GM19025 (cell line): ENCODE results near the gene DOCK4.

ENCODE experiments used
- ATAC-seq: cut with Tn5 transposase; IDR thresholded peaks from one replicate; pipeline ENCODE4 v1.9.1; 2021; ENCODE audit warnings: mild to moderate bottlenecking, low read depth, moderate library complexity; ENCODE audit not compliant: unreplicated experiment

DOCK4 gene

DNA sequence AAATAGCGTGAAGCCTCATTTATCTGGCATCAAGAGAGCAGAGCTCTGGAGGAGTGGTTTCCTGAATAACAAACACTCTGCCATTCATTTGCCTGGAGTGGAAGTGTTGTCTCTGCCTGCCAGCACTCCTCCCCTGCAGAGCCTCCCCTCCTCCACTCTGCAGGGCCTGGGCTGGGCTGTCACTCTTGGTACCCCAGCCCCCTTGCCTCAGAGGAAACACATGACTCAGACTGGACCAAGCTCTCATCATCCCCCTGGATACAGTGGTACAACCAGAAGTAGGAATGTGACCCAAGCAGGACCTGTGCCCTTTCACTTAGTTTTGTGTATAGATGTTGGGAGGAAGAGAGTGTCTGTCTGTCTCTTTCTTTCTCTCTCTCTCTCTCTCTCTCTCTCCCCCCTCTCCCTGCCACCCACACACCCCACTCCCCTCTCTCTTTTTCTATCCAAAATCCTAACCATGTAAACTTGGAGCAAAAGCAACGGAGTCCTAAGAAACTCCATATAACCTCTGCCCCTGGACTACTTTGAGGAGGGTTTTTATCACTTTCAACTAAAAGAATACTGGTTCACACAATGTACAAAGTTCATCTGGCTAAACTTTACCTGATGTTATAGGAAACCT, 43.9 kb downstream of the DOCK4 start:
- no peak for ATAC-seq

DNA sequence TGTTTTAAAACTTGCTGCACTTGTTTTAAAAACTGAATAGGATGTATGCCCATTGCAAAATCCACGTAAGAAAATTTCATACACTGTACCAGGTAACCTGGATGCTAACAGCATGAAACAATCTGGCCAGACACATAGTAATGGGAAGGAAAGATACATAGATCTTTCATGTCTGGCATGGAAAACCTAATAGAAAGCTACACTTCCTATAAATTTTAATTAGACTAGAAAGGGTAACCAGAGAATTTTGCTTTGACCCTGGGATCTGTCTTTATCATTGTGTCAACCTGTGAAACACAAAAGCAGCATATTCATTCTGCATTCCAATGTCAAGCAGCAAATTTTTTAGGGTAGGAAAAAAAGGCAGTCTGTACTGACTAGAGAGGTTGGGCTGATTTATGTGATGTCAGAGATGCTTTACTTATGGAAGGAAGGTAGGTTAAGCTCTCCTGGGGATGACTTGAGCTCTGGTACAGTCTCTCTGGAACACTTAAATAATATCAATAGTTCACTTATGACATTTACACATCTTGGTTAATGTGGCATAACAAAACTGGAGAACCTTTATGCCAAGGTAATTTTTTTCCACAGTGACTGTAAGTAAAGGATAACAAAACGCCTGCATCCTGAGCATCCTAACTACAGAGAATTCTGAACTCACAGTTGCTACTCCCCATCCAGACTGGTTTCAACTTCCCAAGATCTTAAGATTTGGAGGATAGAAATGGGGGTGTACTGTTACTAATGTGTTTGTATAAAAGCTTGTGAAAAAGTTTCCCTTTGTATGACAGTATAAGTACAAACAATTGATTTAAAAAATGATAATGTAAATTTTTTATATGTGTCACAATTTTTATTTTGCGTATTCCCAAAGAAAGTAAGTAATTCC, 44.7 kb downstream of the DOCK4 start:
- no peak for ATAC-seq

DNA sequence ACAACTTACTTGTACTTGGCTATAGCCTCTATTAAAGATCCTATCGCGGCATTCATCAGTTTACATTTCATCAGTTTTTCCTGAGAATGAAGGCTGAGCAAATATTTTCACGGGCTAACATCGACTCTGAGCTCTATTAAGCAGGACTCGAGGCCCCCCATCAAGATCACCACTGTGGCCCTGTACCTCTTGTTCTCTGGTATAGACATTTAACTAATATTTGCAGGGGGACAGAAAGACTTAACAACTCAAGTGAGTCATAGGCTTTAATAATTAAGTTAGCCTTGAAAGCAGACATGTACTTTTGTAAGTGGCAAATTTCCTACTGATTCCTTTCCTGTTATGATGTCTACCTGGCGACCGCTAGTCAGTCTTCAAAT, 45.4 kb downstream of the DOCK4 start:
- ATAC-seq: no peak

DNA sequence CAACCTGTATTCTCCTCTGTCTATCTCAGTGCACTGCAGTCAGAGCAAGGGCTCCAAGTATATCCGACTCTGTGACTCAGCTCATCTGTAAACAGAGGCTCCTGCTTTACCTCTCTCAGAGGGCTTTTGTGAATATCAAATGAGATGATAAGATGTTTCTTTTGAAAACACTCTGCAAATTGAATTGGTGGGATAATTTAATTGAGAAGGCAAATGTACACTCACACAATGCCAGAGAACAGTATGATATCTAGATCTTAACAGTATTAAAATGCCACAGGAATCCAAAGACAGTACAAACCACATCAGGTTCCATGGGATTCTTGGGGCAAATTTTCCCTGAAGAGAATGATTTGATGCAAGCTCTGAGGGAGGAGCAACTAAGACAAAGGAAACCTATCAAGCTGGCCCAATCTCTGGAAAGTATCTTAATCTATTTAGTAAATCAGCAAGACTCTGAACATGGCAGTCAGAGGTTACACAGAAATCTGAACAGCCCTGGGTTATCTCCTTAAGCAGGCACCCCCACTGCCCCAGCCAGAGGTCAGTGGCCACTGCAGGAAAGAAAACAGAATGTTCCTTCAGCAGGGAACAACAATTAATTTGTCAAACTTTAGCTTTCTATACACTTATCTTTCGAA, 45.9 kb downstream of the DOCK4 start:
- no peak for ATAC-seq

DNA sequence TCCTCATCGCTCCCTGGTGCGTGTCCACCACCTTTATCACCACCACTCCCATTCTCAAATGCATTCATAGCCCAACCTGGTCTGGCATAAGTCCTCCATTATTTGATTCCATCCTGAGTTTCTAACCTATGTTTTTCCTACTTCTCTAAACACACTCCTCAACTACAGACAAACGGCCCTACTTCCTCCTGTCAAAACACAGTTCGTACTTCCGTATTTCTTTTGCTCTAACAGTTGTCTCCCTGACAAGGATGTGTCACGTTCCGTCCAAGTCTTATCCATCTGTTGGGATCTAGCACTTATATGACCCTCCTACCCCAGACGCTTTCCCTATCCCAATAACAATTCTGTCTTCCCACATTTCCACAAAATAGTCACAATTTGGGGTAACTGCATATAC, 46.8 kb downstream of the DOCK4 start:
- ATAC-seq: no peak

DNA sequence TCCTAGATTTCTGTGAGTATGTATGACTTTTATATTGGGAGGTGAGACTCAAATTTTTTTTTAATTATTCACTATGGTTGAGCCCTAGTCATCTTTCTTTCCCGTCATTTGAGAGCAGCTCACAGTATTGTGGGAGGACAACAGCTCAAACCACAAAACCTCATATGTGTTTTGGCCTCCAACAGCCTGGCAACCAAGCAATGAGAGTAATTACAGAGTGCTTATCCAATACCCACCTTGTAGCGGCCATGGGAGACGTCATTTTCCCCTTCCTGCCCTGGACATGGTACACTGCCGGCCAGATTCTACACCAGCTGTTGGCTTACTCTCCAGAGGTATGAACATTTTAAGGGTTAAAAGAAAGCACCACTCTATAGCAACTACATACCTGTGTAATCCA, 49.1 kb downstream of the DOCK4 start:
- ATAC-seq: no peak

DNA sequence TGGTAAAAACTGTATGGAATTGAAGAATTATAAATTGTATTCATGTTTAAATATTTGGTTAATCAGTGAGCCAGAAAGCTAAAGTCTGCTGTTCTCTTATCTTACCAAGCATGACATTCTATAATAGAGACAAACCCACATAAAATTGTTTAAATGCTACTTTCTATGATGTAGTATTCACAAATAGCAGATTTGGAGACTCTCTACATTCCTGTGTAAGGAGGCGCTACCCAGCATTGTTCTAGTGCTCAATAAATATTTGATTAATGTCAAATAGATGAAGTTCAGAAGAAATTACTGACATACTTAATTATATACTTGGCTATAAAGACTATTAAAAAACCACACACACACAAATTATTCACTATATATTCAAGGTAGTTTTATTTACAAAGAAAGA, 49.8 kb downstream of the DOCK4 start:
- no peak for ATAC-seq

DNA sequence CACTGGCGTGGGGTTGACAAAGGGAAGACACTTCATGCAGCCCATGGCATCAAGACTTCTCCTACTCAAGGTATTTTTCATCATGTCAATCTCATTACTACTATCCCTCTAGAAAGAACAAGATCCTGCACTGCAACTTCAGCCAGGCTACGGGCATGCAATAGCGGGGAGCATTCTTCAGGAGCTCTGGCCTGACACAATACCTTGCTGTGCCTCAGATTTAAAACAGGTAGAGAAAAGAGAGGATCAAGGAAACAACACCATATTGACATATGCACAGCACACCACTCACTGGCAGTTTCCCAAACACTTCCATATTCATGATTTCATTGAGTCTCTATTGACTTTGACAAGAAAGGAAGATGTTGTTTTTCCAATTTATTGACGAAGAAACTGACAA, 51.5 kb downstream of the DOCK4 start:
- no peak for ATAC-seq

DNA sequence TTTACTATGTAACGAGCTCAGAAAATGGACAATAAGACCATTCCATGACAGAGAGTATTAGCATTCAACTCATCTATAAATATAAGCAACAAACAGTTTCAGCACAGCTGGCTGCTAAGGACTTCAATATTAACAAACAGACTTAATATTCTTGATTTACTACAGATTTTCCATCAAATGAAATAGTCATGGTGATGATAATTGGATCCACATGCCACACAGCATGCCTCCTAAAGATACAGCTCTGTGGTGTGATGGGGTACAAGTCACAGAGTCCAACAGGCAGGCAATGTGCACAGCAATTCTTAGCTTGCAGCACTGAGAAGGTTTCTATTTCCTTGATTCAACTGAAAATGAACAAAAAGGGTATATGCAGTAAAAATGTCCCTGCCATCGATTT, 54.0 kb downstream of the DOCK4 start:
- no peak for ATAC-seq

DNA sequence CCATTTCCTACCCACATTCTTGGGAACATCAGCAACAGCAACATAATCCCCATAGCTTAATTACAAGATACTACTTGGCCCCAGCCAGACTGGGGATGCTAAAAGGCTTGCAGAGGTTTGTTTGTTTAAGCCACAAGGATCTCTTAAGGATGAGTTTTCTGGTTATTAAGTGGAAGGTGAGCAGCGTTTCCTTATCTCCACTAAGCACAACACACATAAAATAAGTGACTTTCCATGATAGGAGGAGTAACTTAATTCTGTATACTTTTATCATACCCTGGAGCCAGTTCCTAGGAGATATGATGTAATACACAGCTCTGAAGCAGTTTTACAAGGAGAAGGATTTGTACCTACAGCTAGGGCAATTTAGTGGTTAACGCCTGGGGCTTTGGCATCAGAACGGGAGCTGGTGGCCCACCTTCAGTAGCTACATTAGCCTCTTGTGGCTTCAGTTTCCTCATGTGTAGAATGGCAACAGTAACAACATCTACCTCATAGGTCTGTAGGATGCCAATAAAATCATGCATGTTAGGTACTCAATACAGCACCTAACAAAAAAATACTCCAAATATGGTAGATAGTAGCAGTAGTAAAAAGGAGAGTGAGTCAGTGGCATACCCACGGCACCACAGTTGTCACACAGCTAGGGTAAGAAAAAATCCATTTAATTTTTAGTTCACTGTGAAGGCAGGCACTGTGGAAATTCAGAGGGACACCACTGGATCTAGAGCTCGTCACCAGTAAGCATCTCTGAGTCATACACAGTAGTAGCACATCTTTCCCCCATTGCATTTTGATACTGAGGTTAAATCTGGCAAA, 55.2 kb downstream of the DOCK4 start:
- no peak for ATAC-seq

DNA sequence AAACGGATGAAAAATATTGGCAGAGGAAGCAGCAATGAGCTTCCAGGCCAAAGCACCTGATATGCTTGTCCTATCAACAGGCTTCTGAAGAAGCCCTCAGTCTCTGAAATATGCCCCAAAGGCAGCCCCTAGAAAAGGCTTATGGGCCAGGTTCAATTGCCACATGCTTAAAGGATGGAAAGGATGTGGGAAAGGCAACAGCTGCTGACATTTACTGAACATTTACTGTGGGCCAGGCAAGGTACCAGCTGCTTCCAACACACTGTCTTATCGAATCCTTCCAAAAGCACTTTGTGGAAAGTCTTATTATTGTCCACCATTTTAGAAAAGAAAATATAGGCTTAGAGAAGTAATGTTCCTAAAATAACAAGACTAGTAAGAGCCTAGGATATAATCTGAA, 56.5 kb downstream of the DOCK4 start:
- ATAC-seq: no peak

DNA sequence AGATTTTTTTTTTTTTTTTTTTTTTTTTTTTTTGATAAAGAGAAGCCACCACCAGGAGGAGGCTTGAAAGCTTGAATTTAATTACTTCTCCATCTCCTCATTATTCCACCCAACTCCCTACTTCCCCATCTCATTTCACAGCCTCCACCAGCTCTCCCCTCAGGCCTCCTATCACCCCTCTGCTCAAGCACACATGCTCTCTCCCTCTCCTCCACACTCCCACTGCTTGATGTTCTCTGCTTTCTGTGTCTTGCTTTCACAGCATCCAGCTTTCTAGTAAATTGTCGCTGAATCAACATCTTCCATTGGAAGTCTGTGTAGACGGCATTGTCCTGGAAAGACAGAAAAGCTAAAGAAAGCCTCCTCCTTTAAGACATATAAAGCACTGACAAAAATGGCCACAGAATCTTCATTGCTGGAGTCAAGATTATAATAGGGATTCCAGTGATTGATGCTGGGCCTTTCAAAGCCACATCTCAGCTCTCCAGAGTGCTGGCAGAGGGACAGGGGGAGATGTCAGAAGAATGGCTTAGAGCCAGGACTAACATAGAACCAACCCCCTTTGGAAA, 58.3 kb downstream of the DOCK4 start:
- no peak for ATAC-seq

DNA sequence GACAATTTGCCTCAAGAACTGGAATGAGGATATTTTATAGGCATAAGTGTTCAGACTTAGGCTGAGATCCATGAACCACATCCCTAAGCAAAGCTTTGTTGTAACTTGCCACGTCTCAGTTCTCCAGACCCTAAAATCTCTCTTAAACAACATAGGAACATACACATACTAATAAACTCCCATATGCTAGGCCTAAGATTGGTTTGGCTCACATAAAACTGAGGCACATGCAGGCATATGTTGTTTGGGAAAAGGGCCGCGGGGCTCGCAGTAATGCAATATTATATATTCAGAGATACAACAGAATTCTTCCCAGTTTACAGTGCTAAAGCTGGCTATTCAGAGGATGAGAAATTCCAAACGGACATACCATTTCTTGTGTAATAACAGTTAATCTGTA, 61.0 kb downstream of the DOCK4 start:
- ATAC-seq: no peak

DNA sequence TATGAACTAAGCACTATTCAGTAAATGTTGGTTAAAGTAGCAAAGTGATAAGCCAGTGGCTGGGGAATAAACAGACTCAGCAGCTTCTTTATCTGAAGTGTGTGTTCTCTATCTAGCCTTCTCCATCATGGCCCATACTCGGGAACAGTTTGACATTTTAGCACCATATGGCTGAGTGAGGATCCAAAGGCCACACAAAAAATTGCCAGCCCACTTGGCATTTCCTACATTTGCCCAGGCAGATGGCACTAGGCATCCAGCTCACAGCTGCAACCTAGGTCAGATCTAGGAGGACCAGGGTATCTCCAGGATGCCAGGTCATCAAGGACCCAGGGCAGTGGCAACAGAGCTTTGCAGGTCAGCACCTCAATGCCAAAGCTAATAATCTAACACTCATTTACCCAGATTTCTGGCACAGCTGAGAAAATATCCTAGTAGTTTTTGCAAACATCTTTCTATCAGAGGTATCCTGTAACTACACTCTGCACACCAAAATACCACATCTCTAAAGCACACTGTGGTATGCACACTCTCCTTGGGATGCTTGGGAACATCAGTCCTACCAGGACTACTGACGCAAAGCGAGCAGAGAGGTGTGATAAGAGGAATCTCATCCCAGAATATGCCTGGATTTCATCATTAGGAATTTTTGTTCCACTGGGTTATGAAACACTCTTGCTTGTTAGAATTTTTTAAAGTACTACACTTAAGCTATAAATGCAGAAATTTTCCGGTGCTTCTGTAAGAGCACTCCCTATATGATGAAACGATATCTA, 61.7 kb downstream of the DOCK4 start:
- no peak for ATAC-seq

DNA sequence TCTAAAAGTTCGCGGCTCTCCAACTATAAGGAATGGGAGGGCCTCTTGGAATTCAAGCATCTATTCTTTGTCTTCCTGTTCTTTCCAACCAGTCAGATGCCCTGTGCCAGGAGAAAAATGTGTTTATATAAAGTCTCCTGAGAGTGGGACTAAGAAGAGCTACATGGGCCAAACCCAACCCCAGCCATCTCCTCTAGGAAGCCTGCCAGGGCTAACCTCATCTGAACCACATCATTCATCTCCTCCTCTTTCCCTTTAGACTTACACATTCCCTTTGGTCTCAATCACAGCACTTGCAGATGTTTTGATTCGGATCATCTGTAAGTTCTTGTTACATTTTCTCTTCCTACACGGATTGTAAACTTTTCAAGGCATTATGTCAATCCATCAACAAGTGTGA, 62.6 kb downstream of the DOCK4 start:
- no peak for ATAC-seq

DNA sequence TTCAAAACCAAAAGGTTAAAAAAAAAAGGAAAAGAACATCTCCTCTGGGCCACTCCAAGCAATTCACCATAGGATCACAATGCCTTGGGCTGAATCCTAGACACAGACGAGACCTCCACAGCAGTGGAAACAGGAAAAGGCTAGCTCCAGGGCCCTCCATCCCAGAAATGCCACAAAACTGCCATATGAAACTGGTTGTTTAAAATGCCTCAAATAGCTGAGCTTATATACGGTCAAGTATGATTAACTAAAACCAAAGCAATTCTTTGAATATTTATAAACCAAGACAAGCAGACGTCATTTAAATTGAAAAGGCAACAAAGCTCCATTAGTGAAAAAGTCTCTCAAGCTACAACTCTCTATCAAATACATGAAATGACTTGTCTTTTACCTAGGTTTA, 63.1 kb downstream of the DOCK4 start:
- no peak for ATAC-seq

DNA sequence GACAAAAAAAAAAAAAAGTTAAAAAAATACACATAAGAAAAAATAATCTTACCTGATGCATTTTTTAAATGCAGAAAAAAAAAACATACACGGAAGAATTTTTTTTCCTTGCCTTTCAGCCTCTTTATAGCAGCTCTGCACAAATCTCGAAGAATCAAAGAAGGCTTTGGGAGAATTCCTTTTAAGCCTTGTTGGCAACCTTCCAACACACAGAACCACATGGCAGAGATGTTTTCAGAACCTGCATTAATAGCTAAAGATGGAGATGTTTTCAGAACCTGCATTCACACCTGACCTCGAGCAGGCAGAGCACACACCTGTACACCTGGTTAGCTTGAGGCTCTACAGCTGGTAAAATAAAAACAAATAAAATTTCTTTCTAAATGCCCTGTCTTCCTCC, 65.6 kb downstream of the DOCK4 start:
- ATAC-seq: no peak

DNA sequence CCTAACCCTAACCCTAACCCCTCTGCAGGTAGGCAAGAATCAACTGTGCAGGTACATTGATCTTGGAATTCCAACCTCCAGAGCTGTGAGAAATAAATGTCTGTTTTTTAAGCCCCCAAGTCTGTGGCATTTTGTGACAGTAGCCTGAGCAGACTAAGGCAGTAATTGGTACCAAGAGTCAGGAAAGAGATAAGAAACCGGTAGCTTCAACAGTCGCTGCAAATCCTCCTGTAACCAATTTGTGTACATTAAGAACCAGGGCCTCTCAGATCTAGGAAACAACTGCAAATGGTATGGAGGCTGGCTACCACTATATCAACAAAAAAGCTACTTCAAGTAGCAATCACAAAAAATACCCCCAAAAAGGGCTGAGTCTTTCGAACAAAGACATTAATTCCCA, 67.3 kb downstream of the DOCK4 start:
- no peak for ATAC-seq

DNA sequence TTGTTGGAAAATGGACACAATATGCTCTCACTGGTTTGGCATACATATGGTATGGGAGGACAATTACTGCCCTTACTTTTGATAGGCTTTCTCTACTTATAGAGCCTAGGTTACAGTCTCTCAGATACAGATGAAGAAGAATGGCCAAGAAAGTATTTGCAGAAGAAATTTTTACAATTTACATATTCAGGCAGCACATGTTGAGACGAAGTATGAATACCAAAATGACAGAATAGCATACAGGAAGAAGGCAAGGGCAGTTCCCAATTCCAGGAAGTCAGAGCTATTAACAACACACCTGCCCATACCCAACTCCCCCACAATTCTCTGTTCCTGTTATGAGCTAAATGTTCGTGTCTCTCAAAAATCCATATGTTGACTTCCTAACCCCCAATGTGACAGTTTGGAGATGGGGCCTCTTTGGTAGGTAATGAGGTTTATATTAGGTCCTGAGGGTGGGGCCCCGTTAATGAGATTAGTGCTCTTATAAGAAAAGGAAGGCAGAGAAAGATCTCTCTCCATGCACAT, 67.8 kb downstream of the DOCK4 start:
- ATAC-seq: no peak
